Loucy (cell line): ENCODE data around the gene ALAS1.

Experiments used
- H2AFZ ChIP-seq: fragments of 200-600 bp; sonication (generic); 2 replicates; pipeline ENCODE4 v1.6.0; 2016; ENCODE audit warnings: antibody characterized with exemption, mild to moderate bottlenecking, low read length, moderate library complexity
- H3F3A ChIP-seq: fragments of 200-600 bp; 2 replicates; pipeline ENCODE4 v1.6.0; 2016; ENCODE audit warnings: antibody characterized with exemption, low read depth, mild to moderate bottlenecking
- H3K27me3 ChIP-seq: fragments of 200-600 bp; sonication (generic); 2 replicates; pipeline ENCODE4 v1.6.1; 2014; ENCODE audit warnings: low read length, mild to moderate bottlenecking; ENCODE audit not compliant: insufficient read depth, poor library complexity, severe bottlenecking
- H3K36me3 ChIP-seq: fragments of 200-600 bp; sonication (generic); 2 replicates; pipeline ENCODE4 v1.6.1; 2016; ENCODE audit warnings: low read length; ENCODE audit not compliant: insufficient read depth
- H3K4me1 ChIP-seq: fragments of 200-600 bp; sonication (generic); 2 replicates; pipeline ENCODE4 v1.5.1; 2014; ENCODE audit warnings: low read length, mild to moderate bottlenecking; ENCODE audit not compliant: insufficient read depth, poor library complexity, severe bottlenecking
- H3K4me2 ChIP-seq: fragments of 200-600 bp; sonication (generic); 2 replicates; pipeline ENCODE4 v1.6.0; 2014; ENCODE audit warnings: antibody characterized with exemption, low read length, low read depth, mild to moderate bottlenecking; ENCODE audit not compliant: poor library complexity, severe bottlenecking
- H3K4me3 ChIP-seq: fragments of 200-600 bp; sonication (generic); 2 replicates; pipeline ENCODE4 v1.5.1; 2014; ENCODE audit warnings: low read length, mild to moderate bottlenecking, mixed read lengths; ENCODE audit not compliant: poor library complexity, severe bottlenecking
- H3K79me2 ChIP-seq: fragments of 200-600 bp; sonication (generic); 2 replicates; pipeline ENCODE4 v1.6.1; 2014; ENCODE audit warnings: low read length; ENCODE audit not compliant: insufficient read depth
- H3K9ac ChIP-seq: fragments of 200-600 bp; sonication (generic); 2 replicates; pipeline ENCODE4 v1.6.0; 2014; ENCODE audit warnings: mild to moderate bottlenecking, low read depth, low read length, moderate library complexity; ENCODE audit not compliant: poor library complexity, severe bottlenecking
- H3K9me2 ChIP-seq: fragments of 200-600 bp; sonication (generic); replicated peaks from 2 replicates; pipeline ENCODE4 v1.6.1; 2016; ENCODE audit warnings: low read depth, low read length, mixed read lengths
- H3K9me3 ChIP-seq: fragments of 200-600 bp; sonication (generic); 2 replicates; pipeline ENCODE4 v1.6.1; 2014; ENCODE audit warnings: mild to moderate bottlenecking, antibody characterized with exemption, low read length, low read depth; ENCODE audit not compliant: insufficient read depth
- H4K20me1 ChIP-seq: fragments of 200-600 bp; sonication (generic); 2 replicates; pipeline ENCODE4 v1.6.0; 2014; ENCODE audit warnings: antibody characterized with exemption, low read length, mild to moderate bottlenecking; ENCODE audit not compliant: insufficient read depth, poor library complexity, severe bottlenecking
- CTCF ChIP-seq: fragments of 200-600 bp; sonication (generic); conservative IDR thresholded peaks from 2 replicates; pipeline ENCODE4 v1.5.1; 2014; ENCODE audit warnings: mild to moderate bottlenecking, antibody characterized with exemption, low read length
- EZH2phosphoT487 ChIP-seq: fragments of 200-600 bp; IDR thresholded peaks from 2 replicates; pipeline ENCODE4 v1.6.1; 2018; ENCODE audit warnings: antibody characterized with exemption, mild to moderate bottlenecking, moderate library complexity, borderline replicate concordance

Gene ALAS1

GRCh38 chr3:52172262-52172757, 25.6 kb upstream of the ALAS1 start:
- TF ChIP-seq CTCF (no peak), EZH2phosphoT487 (no peak)
- Histone ChIP-seq H3K4me2 (no peak overlapping the region), H3K27me3 (no peaks in the 10 kb centered on the region), H2AFZ (no peak overlapping the region), H4K20me1 (no peaks in the 10 kb centered on the region), H3K79me2 (no peaks in the 10 kb centered on the region), H3K9ac (no peak overlapping the region), H3K4me3 (no peak overlapping the region), H3F3A (no peaks in the 10 kb centered on the region), H3K4me1 (peaks cover 4% of the 10 kb centered on the region), H3K9me2 (no peaks in the 10 kb centered on the region), H3K9me3 (no peaks in the 10 kb centered on the region), H3K36me3 (no peaks in the 10 kb centered on the region)

GRCh38 chr3:52173101-52173500, 24.9 kb upstream of the ALAS1 start:
- Histone ChIP-seq H3K79me2 (no peaks in the 10 kb centered on the region), H3F3A (no peaks in the 10 kb centered on the region), H3K4me1 (peaks cover 4% of the 10 kb centered on the region), H3K27me3 (no peaks in the 10 kb centered on the region), H2AFZ (no peak overlapping the region), H3K4me2 (no peak overlapping the region), H3K36me3 (no peaks in the 10 kb centered on the region), H3K4me3 (no peak overlapping the region), H3K9ac (no peak overlapping the region), H3K9me3 (no peaks in the 10 kb centered on the region), H4K20me1 (no peaks in the 10 kb centered on the region), H3K9me2 (no peaks in the 10 kb centered on the region)
- TF ChIP-seq CTCF (no peak), EZH2phosphoT487 (no peak)

- Histone ChIP-seq H3K4me2 (no peak overlapping the region), H3K9me2 (no peaks in the 10 kb centered on the region), H3K4me3 (no peak overlapping the region), H4K20me1 (no peaks in the 10 kb centered on the region), H2AFZ (no peak overlapping the region), H3K27me3 (no peaks in the 10 kb centered on the region), H3K36me3 (no peaks in the 10 kb centered on the region), H3K9ac (no peak overlapping the region), H3F3A (no peaks in the 10 kb centered on the region), H3K79me2 (no peaks in the 10 kb centered on the region), H3K9me3 (no peaks in the 10 kb centered on the region), H3K4me1 (peaks cover 4% of the 10 kb centered on the region)
- no peak for TF ChIP-seq CTCF
These were observed 23.1 kb upstream of the ALAS1 start for GRCh38 chr3:52174896-52175295.
